ENCODE data around the gene PLPP1. TPM values are rescaled to one million over a fixed set of nuclear protein-coding genes. Genes with fewer than 3 reads are reported as not detected.

The PLPP1 gene
- total RNA-seq, 1 donor from 2014 or later = 17.4 TPM

GRCh38 chr5:55570570-55570969, 35.8 kb upstream of the PLPP1 start:
- DNase-seq = no peak
- no peak for TF ChIP-seq CTCF (IDR thresholded peaks at IDR 0.05; ENCODE audit: partially characterized antibody, unreplicated experiment)
- Mint-ChIP-seq H3K9me3 (ENCODE audit: unreplicated experiment) (peaks cover 2% of the 10 kb centered on the region), H3K27ac (ENCODE audit: unreplicated experiment) (no peak overlapping the region), H3K4me1 (ENCODE audit: low read depth, unreplicated experiment) (peaks cover 9% of the 10 kb centered on the region), H3K4me3 (ENCODE audit: unreplicated experiment) (no peak overlapping the region), H3K27me3 (ENCODE audit: unreplicated experiment) (peaks cover 3% of the 10 kb centered on the region), H3K36me3 (ENCODE audit: unreplicated experiment) (no peaks in the 10 kb centered on the region)

- no peak overlapping the region for H3K4me3 Mint-ChIP-seq (ENCODE audit: unreplicated experiment)
- no peaks in the 10 kb centered on the region for H3K36me3 Mint-ChIP-seq (ENCODE audit: unreplicated experiment)
- H3K4me1 Mint-ChIP-seq (ENCODE audit: low read depth, unreplicated experiment) = peaks cover 9% of the 10 kb centered on the region
- DNase-seq = no peak
- H3K9me3 Mint-ChIP-seq (ENCODE audit: unreplicated experiment) = peaks cover 2% of the 10 kb centered on the region
- peaks cover 3% of the 10 kb centered on the region for H3K27me3 Mint-ChIP-seq (ENCODE audit: unreplicated experiment)
- no peak overlapping the region for H3K27ac Mint-ChIP-seq (ENCODE audit: unreplicated experiment)
- no peak for TF ChIP-seq CTCF (IDR thresholded peaks at IDR 0.05; ENCODE audit: partially characterized antibody, unreplicated experiment)
Measured at GRCh38 chr5:55570026-55570425, 35.3 kb upstream of the PLPP1 start.

GRCh38 chr5:55569513-55569865, 34.7 kb upstream of the PLPP1 start:
- no peak overlapping the region for H3K27ac Mint-ChIP-seq (ENCODE audit: unreplicated experiment)
- H3K36me3 Mint-ChIP-seq (ENCODE audit: unreplicated experiment) = no peaks in the 10 kb centered on the region
- TF ChIP-seq CTCF (IDR thresholded peaks at IDR 0.05; ENCODE audit: partially characterized antibody, unreplicated experiment) = no peak
- no peak overlapping the region for H3K4me3 Mint-ChIP-seq (ENCODE audit: unreplicated experiment)
- peaks cover 9% of the 10 kb centered on the region for H3K4me1 Mint-ChIP-seq (ENCODE audit: low read depth, unreplicated experiment)
- peaks cover 2% of the 10 kb centered on the region for H3K9me3 Mint-ChIP-seq (ENCODE audit: unreplicated experiment)
- peaks cover 3% of the 10 kb centered on the region for H3K27me3 Mint-ChIP-seq (ENCODE audit: unreplicated experiment)
- no peak for DNase-seq

GRCh38 chr5:55568654-55569512, 34.1 kb upstream of the PLPP1 start:
- Mint-ChIP-seq H3K4me3 (ENCODE audit: unreplicated experiment) (no peak overlapping the region), H3K4me1 (ENCODE audit: low read depth, unreplicated experiment) (peaks cover 9% of the 10 kb centered on the region), H3K27ac (ENCODE audit: unreplicated experiment) (no peak overlapping the region), H3K36me3 (ENCODE audit: unreplicated experiment) (no peaks in the 10 kb centered on the region), H3K27me3 (ENCODE audit: unreplicated experiment) (peaks cover 3% of the 10 kb centered on the region), H3K9me3 (ENCODE audit: unreplicated experiment) (peaks cover 2% of the 10 kb centered on the region)
- TF ChIP-seq CTCF (IDR thresholded peaks at IDR 0.05; ENCODE audit: partially characterized antibody, unreplicated experiment) = no peak
- DNase-seq = no peak

GRCh38 chr5:55564721-55565120, 30.0 kb upstream of the PLPP1 start:
- Mint-ChIP-seq H3K27me3 (ENCODE audit: unreplicated experiment) (peaks cover 1% of the 10 kb centered on the region), H3K9me3 (ENCODE audit: unreplicated experiment) (no peaks in the 10 kb centered on the region), H3K27ac (ENCODE audit: unreplicated experiment) (no peak overlapping the region), H3K4me3 (ENCODE audit: unreplicated experiment) (no peak overlapping the region), H3K36me3 (ENCODE audit: unreplicated experiment) (no peaks in the 10 kb centered on the region), H3K4me1 (ENCODE audit: low read depth, unreplicated experiment) (no peaks in the 10 kb centered on the region)
- no peak for TF ChIP-seq CTCF (IDR thresholded peaks at IDR 0.05; ENCODE audit: partially characterized antibody, unreplicated experiment)
- no peak for DNase-seq

Data from glutamatergic neuron (in vitro differentiated cells).